Measurements from ENCODE around the gene SNTN.
"Not testable (repeated sequence)": the region's sequence is repeated elsewhere in the genome, so short reads cannot be mapped to it uniquely, and the experiment has no call there.

Gene SNTN

DNA sequence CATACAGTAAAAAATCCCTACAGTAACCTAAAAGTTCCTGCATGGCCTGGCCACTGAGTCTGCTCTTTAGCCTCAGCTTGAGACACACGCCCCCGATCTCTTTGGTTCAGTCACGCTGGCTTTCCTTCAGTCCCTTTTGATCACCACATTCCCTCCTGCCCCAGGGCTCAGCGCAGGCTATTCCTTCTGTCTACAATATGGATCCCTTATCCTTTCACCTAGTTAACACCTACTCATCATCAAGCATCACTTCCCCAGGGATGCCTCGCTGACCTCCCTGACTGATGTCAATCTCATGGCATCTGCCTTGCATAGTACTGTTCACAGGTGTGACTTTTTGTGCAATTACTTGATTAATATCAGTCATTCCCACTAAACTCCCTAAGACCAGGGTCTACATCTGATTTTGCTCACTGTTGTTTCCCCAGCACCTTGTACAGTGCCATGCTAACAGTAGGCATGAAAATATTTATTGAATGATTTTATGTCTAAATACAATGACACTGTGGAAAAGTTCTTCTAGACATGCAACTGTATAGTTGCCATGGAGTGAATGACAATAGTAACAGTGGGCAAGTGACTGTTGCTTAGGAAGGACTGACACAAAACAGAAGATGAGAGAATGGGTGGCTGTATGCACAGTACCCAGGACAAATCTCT, at the start of gene SNTN:
Gene SNTN, plus strand, starts transcription at position 610 of the 660 bp plus-strand sequence. Its CDS starts 13 bp downstream, at position 623.
- DNase-seq, result no peak

DNA sequence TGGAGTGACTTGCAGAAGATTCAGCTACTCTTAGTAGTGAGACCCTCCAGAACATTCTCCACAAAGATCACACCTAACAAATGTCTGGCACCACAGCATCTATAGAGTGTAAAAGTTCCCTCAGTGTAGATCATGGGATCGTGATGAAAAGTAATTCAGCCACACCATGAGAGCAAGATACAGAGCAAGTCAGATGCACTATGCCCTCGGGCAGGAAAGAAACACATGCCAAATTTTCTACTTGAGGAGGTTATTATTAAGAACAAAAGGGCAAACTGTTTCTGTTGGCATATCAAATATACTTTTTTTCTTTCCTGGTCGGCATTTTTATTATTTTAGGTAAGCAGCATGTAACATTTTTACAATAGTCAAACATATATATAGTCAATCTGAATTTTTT, 44.8 kb upstream of the SNTN start:
- no peak for DNase-seq

DNA sequence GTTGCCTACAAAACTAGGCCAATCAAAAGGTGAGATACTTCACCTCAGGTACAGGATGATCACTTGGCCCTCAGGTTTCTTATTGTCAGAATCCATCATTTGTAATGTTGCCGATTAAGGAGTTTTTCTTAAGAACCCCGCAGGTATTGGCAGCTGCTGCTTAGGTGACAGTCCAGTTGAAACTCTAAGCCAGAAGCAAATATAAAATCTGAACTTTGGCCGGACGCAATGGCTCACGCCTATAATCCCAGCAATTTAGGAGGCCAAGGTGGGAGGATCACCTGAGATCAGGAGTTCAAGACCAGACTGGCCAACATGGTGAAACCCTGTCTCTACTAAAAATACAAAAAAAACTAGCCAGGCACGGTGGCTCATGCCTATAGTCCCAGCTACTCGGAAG, 43.1 kb upstream of the SNTN start:
- no peak for DNase-seq

- DNase-seq, result no peak
Measured at GRCh38 chr3:63609834-63610233, 42.6 kb upstream of the SNTN start.

DNA sequence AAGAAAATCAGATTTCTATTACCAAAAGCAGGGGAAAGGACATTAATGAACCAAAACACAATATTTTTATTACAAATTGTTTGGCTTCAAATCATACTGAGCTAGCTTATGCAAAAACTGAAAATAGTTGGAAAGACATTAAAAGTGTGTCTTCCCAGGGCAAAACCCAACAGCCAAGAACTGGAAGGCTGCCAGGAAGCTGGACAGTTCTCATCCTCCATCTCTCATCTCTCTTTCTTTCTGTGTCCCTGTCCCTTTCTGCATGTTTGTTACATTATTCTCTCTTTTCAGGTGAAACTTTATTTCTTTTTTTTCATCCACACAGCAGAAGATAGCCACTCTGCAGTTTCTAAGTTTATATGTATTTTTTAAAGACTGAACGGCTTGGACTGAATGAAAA, 41.1 kb upstream of the SNTN start:
- no peak for DNase-seq

DNA sequence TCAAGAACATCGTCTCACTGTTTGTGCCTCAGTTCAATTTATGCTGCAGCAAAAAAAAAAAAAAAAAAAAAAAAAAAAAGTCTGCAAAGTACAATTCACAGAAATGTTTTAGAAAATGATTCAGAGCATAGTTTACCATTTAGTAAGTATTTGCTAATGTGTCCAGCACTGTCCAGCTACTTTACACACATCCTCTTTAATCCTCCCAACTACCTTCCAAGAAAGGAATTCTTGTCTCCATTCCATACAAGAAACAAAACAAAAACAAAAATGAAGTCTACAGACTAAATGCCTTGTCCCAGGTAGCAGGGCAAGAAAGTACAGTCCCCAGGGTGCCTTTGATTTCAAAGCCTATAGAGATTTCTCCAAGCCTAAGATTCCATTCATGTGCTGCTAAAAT, 38.9 kb upstream of the SNTN start:
- no peak for DNase-seq

- no peak for DNase-seq
Measured at GRCh38 chr3:63617391-63617790, 35.1 kb upstream of the SNTN start.

DNA sequence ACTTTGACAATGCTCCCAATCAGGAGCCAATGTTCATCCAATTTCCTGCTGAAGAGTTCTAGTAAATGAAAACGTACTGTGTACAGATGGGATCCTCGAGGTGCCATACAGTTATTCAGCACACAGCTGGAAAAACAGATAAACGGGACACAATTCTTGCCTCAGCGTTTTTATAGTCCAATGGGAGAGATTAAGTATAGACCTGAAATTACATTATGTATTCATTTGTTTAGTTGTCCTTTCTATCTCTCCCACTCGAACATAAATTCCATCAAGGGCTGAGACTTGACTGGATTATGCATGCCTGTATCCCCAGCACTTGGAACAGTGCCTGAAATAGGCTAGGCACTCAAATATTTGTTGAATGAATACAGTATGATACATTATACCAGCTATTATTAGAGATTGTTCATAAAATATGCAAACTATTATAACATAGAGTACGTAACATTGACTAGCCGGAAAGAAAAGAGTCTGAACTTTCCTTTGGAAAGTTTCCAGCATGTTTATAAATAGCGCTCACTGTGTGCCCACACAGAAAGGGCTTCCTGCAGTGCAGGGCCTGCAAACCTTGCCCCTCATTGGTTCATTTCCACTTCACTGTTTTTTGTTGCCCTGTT, 27.4 kb upstream of the SNTN start:
- DNase-seq, result no peak

DNA sequence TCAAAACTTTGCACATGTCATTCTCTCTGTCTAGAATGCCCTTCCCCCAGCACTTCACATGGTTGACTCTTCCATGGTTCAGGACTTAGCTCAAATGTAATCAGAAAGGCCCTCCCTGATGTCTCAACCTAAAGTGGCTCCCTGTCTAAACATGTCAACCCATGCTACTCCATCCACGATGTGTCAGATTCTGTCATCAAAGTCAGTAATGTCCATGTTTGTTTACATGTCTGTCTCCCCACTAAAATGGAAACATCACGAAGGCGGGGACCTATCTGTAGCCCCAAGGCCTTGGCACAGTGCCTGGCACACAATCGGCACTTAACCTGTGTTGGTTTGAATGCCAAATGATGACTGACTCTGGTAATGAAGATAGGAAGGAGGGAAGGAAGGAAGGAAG, 20.8 kb upstream of the SNTN start:
- DNase-seq, result no peak

DNA sequence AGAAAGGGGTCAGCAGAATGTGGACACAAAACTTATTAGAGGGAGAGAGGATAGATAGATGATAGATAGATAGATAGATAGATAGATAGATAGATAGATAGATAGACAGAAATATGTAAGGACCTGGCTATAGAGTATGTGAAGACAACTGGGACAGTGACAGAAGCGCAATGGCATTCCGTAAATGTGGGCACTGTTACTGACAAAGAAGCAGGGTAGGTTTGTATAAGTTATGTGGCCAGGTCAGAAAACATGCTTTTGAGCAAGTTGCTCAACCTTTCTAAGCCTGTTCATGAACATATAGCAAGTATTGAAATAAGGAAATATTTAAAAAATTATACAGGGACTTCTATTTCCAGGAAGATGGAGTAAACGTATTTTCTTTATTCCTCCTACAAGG, 17.3 kb upstream of the SNTN start:
- DNase-seq, result no peak

DNA sequence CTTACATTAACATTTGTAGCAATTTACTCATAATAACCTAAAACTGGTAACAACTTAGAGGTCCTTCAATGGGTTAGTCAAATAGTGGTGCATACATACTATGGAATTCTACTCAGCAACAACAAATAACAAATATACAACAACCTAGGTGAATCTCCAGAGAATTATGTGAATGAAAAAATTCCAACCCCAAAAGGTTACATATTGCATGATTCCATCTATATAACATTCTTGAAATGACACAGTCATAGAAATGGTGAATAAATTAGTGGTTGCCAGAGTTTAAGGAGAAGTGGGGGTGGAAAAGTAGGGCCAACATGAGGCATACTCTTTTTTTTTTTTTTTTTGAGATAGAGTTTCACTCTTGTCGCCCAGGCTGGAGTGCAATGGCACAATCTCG, 12.7 kb upstream of the SNTN start:
- DNase-seq, result no peak

- DNase-seq, result no peak
Measured at GRCh38 chr3:63642488-63642887, 10.0 kb upstream of the SNTN start.

GRCh38 chr3:63644212-63644797, 8.2 kb upstream of the SNTN start:
- no peak for DNase-seq

DNA sequence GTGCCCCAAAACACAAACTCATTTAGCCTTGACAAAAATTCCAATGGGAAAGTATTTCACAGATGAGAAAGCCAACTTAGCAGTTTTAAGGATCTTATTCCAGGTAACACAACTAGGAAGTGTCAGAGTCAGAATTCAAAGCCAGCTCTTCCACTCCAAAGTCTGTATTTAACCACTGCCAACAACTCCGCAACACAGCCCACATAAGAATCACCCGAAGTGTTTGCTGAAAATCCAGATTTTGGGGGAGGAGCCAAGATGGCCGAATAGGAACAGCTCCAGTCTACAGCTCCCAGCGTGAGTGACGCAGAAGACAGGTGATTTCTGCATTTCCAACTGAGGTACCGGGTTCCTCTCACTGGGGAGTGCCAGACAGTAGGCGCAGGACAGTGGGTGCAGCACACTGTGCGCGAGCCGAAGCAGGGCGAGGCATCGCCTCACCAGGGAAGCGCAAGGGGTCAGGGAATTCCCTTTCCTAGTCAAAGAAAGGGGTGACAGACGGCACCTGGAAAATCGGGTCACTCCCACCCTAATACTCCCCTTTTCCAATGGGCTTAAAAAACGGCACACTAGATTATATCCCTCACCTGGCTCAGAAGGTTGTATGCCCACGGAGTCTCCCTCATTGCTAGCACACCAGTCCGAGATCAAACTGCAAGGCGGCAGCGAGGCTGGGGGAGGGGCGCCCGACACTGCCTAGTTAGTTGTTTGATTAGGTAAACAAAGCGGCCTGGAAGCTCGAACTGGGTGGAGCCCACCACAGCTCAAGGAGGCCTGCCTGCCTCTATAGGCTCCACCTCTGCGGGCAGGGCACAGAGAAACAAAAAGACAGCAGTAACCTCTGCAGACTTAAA, 7.3 kb upstream of the SNTN start:
- not testable (repeated sequence) for DNase-seq

DNA sequence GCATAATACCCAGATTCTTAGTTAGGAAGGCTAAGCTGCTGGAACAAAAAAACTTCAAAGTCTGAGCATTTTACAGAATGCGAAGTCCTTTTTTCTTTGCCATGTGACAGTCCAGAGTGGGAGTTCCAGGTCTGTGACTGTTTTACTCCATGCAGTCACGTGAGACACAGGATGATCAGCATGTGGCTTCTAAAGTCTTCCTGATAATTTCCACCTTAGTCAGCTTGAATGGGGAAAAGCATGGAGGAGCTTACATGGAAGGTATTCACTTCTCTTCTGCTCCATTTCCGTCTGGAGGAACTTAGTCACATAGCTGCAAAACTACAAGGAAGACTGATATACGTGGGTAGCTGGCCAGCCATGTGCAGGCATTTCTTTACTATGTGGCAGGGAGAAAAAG, 1.7 kb downstream of the SNTN start:
- no peak for DNase-seq

GRCh38 chr3:63654931-63655330, 2.5 kb downstream of the SNTN start:
- DNase-seq, result no peak

GRCh38 chr3:63655519-63655918, 3.0 kb downstream of the SNTN start:
- no peak for DNase-seq

- DNase-seq, result no peak
Measured at GRCh38 chr3:63656786-63657185, 4.3 kb downstream of the SNTN start.

GRCh38 chr3:63661242-63661641, 8.8 kb downstream of the SNTN start:
- peak; percentile 3 for DNase-seq

GRCh38 chr3:63662011-63662410, 9.5 kb downstream of the SNTN start:
- DNase-seq, result no peak

GRCh38 chr3:63662500-63662899, 10.0 kb downstream of the SNTN start:
- no peak for DNase-seq

DNA sequence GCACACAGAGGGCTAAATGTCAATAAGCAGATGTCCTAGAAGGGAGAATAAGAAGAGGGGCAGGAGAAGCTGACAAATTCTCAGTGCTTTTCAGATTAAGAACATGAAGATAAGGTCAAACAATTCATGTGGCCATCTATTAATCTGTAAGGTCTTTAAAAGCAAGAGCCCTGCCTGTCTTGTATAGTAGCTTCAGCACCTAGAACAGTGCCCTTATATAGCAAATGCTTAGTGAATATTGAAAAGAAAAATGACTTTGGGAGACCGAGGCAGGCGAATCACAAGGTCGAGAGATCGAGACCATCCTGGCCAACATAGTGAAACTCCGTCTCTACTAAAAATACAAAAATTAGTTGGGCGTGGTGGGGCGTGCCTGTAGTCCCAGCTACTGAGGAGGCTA, 18.1 kb downstream of the SNTN start:
- no peak for DNase-seq

DNA sequence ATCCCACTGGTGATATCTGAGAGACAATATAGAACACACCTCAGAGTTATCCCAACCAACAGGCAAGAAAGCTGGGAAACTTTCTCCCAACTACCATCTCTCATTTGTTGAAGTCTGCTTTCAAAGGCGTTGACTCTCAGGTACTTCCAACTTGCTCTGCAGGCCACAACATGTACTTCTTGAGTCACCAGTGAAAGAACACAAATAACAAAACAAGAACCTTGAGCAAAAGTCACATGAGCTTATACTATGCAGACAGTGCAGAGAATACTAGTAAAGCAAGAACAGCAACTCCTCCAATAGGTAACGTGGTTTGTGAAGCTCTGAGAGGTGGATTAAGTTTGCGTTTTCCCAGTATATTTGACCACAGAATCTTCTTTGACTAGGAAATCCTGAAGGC, 20.6 kb downstream of the SNTN start:
- no peak for DNase-seq

DNA sequence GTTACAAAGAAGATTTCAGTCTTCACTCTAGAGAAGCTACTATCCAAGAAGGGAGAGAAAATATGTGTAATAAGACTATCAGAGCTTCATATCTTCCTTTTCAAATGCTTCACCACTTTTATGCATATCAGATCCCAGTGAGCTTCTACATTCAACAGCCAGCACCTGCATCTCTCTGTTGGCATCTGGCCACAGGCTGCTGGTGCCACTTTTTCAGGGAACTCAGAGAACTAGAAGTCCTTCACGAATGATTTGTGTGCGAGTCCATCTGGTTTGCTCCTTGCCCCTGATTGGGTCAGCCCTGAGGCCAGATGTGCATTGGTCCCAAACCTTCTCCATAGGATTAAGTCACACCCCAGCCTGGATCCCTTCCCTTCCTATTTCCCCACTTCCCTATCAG, 22.1 kb downstream of the SNTN start:
- DNase-seq, result no peak
